Measurements from ENCODE around the gene RIMBP2. TPM values are rescaled to one million over a fixed set of nuclear protein-coding genes. Genes with fewer than 3 reads are reported as not detected.

Gene RIMBP2
- polyA plus RNA-seq, 1 of the 3 experiments (the other 2 are of a cell fraction) = 0.90 TPM

DNA sequence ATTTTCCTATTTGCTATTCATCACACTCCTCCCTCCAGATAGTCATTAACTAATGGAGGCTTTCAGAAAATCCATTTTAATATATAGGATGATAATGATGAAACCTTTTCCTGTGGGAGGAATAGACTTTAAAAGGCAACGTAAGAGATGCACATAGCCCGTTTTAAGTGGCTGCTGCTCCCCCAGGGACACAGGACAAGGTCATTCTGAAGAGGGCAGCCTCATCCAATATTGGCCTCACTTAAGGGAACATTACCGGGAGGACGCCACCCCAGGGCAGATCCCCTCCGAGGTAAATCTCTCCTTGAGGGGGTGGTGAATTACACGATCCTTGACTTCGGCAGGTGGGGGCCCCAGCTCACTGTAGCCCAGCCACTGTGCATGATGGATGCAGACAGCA is 246.5 kb downstream of the RIMBP2 start:
- CTCF ChIA-PET = no interaction called here
- TF ChIP-seq TAF1 (IDR thresholded peaks at IDR 0.05; ENCODE audit: borderline replicate concordance, low read depth, low read length) (no peak), RCOR1 (IDR thresholded peaks at IDR 0.05; ENCODE audit: low read length) (no peak), EP300 (IDR thresholded peaks at IDR 0.05; ENCODE audit: borderline replicate concordance in 1 of 2, low read depth in 1 of 2, low read length in 1 of 2) (no peak), GABPA (IDR thresholded peaks at IDR 0.05; ENCODE audit: low read depth) (no peak), NRF1 (IDR thresholded peaks at IDR 0.05; ENCODE audit: low read depth, low read length) (no peak), YY1 (IDR thresholded peaks at IDR 0.05; ENCODE audit: low read depth) (no peak), FOXM1 (IDR thresholded peaks at IDR 0.05; ENCODE audit: low read depth) (no peak), RFX5 (IDR thresholded peaks at IDR 0.05; ENCODE audit: low read length) (no peak), TEAD4 (IDR thresholded peaks at IDR 0.05; ENCODE audit: borderline replicate concordance, insufficient read depth) (no peak)
- Histone ChIP-seq H3K27me3 (ENCODE audit: insufficient read depth) (no peaks in the 10 kb centered on the region), H3K36me3 (replicated peaks in 1 of 2; ENCODE audit: control insufficient read depth in 1 of 2, insufficient read depth in 2 of 2, low read length in 1 of 2) (no peaks in the 10 kb centered on the region), H4K20me1 (ENCODE audit: insufficient read depth) (no peaks in the 10 kb centered on the region), H2AFZ (ENCODE audit: low read depth) (no peak overlapping the region), H3F3A (replicated peaks; ENCODE audit: insufficient read depth) (no peaks in the 10 kb centered on the region), H3K4me3 (ENCODE audit: low read depth in 2 of 2, low read length in 1 of 2) (no peak overlapping the region), H3K9me2 (no peaks in the 10 kb centered on the region), H3K27ac (ENCODE audit: low read depth in 2 of 2, low read length in 1 of 2) (no peak overlapping the region; a peak in 1 of 4 replicates), H3K9ac (no peak overlapping the region), H3K4me2 (no peak overlapping the region), H3K4me1 (ENCODE audit: control insufficient read depth in 1 of 2, insufficient read depth in 2 of 2, low read depth in 1 of 2, low read length in 1 of 2) (peaks cover 0 to 13% of the 10 kb centered on the region in 2 experiments; a peak in 1 of 4 replicates), H3K79me2 (ENCODE audit: insufficient read depth) (no peaks in the 10 kb centered on the region), H3K9me3 (no peaks in the 10 kb centered on the region)
- no peak for DNase-seq
- 73% methylated on average over 7 of the region's 7 CpGs for WGBS (ENCODE audit: low lambda C conversion rate)
- POLR2A ChIA-PET = no interaction called here

- Histone ChIP-seq H3K79me2 (ENCODE audit: insufficient read depth) (no peaks in the 10 kb centered on the region), H3K4me2 (no peak overlapping the region), H3K9me2 (no peaks in the 10 kb centered on the region), H3K27ac (ENCODE audit: low read depth in 2 of 2, low read length in 1 of 2) (no peak overlapping the region; a peak in 1 of 4 replicates), H3F3A (replicated peaks; ENCODE audit: insufficient read depth) (no peaks in the 10 kb centered on the region), H3K27me3 (ENCODE audit: insufficient read depth) (no peaks in the 10 kb centered on the region), H3K9me3 (no peaks in the 10 kb centered on the region), H4K20me1 (ENCODE audit: insufficient read depth) (no peaks in the 10 kb centered on the region), H3K4me3 (ENCODE audit: low read depth in 2 of 2, low read length in 1 of 2) (no peak overlapping the region; a peak in 1 of 4 replicates), H3K36me3 (replicated peaks in 1 of 2; ENCODE audit: control insufficient read depth in 1 of 2, insufficient read depth in 2 of 2, low read length in 1 of 2) (no peaks in the 10 kb centered on the region), H3K9ac (no peak overlapping the region), H3K4me1 (ENCODE audit: control insufficient read depth in 1 of 2, insufficient read depth in 2 of 2, low read depth in 1 of 2, low read length in 1 of 2) (peaks cover 0 to 17% of the 10 kb centered on the region in 2 experiments; a peak in 1 of 4 replicates), H2AFZ (ENCODE audit: low read depth) (no peak overlapping the region)
- WGBS (ENCODE audit: low lambda C conversion rate) = 80% methylated on average over 19 of the region's 24 CpGs
- no peak for TF ChIP-seq NRF1 (IDR thresholded peaks at IDR 0.05; ENCODE audit: low read depth, low read length)
- TF ChIP-seq CHD2 (IDR thresholded peaks at IDR 0.05; ENCODE audit: low read length, partially characterized antibody) = no peak
- TF ChIP-seq RXRA (IDR thresholded peaks at IDR 0.05; ENCODE audit: borderline replicate concordance, low read depth) = no peak
- POLR2A ChIA-PET = no interaction called here
- no peak for DNase-seq
- CTCF ChIA-PET = interaction anchor here (0.6 to 1.1 kb wide), 3 partner anchors 33 to 279 kb away, joined by 3 read pairs; no protein-coding TSS in a partner anchor
Measured at GRCh38 chr12:130468700-130469245, 247.3 kb downstream of the RIMBP2 start.

DNA sequence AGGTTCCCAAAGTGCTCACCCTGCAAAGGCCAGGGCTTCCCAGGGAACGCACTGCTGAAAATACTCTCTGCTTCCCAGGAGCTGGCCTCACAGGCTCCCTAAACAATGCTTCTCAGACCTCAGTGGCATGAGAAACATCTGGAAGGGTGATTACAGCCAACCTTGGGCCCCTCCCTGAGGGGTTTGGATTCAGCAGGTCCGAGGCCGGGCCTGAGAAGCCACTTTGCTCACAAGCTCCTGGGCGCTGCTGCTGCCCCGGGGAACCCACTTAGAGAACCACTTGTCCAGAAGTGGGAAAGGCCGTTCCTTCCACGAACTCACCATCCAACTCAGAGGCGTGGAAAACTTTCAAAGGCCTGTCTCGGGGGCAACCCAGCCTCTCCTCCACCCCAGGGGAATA is 247.9 kb downstream of the RIMBP2 start:
- H3K4me3 ChIP-seq (ENCODE audit: low read depth in 2 of 2, low read length in 1 of 2) = no peak overlapping the region
- POLR2A ChIA-PET = no interaction called here
- CTCF ChIA-PET = interaction anchor here (0.7 to 1.1 kb wide), 2 partner anchors 33 to 280 kb away, joined by 3 read pairs; no protein-coding TSS in a partner anchor
- TF ChIP-seq GABPA (IDR thresholded peaks at IDR 0.05; ENCODE audit: low read depth) = no peak
- no peak for TF ChIP-seq PBX3 (IDR thresholded peaks at IDR 0.05)
- TF ChIP-seq, protein P1, sequence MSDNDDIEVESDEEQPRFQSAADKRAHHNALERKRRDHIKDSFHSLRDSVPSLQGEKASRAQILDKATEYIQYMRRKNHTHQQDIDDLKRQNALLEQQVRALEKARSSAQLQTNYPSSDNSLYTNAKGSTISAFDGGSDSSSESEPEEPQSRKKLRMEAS (IDR thresholded peaks at IDR 0.05; ENCODE audit: low read depth) = no peak
- TF ChIP-seq ZBTB33 (IDR thresholded peaks at IDR 0.05; ENCODE audit: borderline replicate concordance, low read depth) = no peak
- TF ChIP-seq JUND (IDR thresholded peaks at IDR 0.05) = no peak
- TF ChIP-seq SIN3A (IDR thresholded peaks at IDR 0.05; ENCODE audit: borderline replicate concordance, low read depth, low read length) = no peak
- TF ChIP-seq NFIC (IDR thresholded peaks at IDR 0.05; ENCODE audit: borderline replicate concordance) = no peak
- H2AFZ ChIP-seq (ENCODE audit: low read depth) = no peak overlapping the region
- peaks cover 0 to 23% of the 10 kb centered on the region in 2 experiments; a peak in 1 of 4 replicates for H3K4me1 ChIP-seq (ENCODE audit: control insufficient read depth in 1 of 2, insufficient read depth in 2 of 2, low read depth in 1 of 2, low read length in 1 of 2)
- no peak overlapping the region for H3K27ac ChIP-seq (ENCODE audit: low read depth in 2 of 2, low read length in 1 of 2)
- H3F3A ChIP-seq (replicated peaks; ENCODE audit: insufficient read depth) = no peaks in the 10 kb centered on the region
- H3K9ac ChIP-seq = no peak overlapping the region
- H3K9me2 ChIP-seq = no peaks in the 10 kb centered on the region
- H3K9me3 ChIP-seq = no peaks in the 10 kb centered on the region
- DNase-seq = no peak
- 56% methylated on average over 9 of the region's 9 CpGs for WGBS (ENCODE audit: low lambda C conversion rate)
- no peaks in the 10 kb centered on the region for H3K36me3 ChIP-seq (replicated peaks in 1 of 2; ENCODE audit: control insufficient read depth in 1 of 2, insufficient read depth in 2 of 2, low read length in 1 of 2)
- H3K79me2 ChIP-seq (ENCODE audit: insufficient read depth) = no peaks in the 10 kb centered on the region
- no peak overlapping the region for H3K4me2 ChIP-seq
- no peaks in the 10 kb centered on the region for H3K27me3 ChIP-seq (ENCODE audit: insufficient read depth)
- no peaks in the 10 kb centered on the region for H4K20me1 ChIP-seq (ENCODE audit: insufficient read depth)

All from SK-N-SH (cell line).